Loucy (cell line): ENCODE results near the gene PAFAH1B2.

Experiments used
- CTCF ChIP-seq: fragments of 200-600 bp; sonication (generic); conservative IDR thresholded peaks from 2 replicates; pipeline ENCODE4 v1.5.1; 2014; ENCODE audit warnings: mild to moderate bottlenecking, antibody characterized with exemption, low read length
- EZH2phosphoT487 ChIP-seq: fragments of 200-600 bp; IDR thresholded peaks from 2 replicates; pipeline ENCODE4 v1.6.1; 2018; ENCODE audit warnings: antibody characterized with exemption, mild to moderate bottlenecking, moderate library complexity, borderline replicate concordance

- no peak for TF ChIP-seq CTCF
- no peak for TF ChIP-seq EZH2phosphoT487
Observed at GRCh38 chr11:117157507-117157906, 13.4 kb downstream of the PAFAH1B2 start.
